ENCODE data around the gene CPT1B.

DNA sequence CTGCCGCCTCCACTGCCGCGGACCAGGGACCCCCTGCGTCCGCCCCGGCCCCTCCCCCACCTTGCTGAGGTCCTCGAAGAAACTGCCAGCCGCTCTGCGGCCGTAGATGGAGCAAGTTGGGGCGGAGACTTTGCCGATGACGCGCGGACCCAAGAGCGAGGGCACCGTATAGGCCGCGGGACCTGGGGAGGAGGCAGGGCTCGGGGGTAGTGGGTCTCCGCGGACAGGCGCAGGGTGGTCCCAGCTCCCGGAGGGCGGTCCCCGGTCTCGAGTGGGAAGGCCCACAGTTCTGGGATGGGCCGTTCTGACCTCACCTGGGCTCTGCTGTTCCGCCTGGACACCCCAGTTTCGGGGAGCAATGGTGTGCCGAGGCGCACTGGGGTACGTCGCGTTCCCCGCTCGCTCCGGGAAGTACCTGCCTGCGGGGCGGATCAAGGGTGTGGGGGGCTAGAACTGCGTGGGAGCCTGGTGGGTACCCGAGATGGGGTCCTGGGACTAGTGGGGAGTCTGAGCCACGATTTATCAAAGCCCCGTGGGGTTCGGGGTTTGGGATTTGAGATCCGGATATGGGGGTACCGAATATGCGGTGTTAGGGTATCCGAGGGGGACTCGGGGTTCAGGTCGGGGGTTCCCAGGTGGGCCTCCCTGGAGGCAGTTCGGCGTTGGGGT lies 47.2 kb downstream of the CPT1B start:
- TF ChIP-seq ZNF274 (IDR thresholded peaks at IDR 0.05; ENCODE audit: low read depth, low read length) (no peak), YY1 (IDR thresholded peaks at IDR 0.05; ENCODE audit: insufficient read depth, insufficient read length) (no peak)

Data from NT2/D1 (cell line).